HL-60 (cell line): ENCODE results near the gene CD79B.

Experiments
- GABPA ChIP-seq: IDR thresholded peaks from 2 replicates; pipeline ENCODE4 v1.6.1; 2012; ENCODE audit warnings: low read depth
- POLR2AphosphoS5 ChIP-seq: IDR thresholded peaks from 2 replicates; pipeline ENCODE4 v1.6.1; 2012; ENCODE audit warnings: low read depth
- SPI1 ChIP-seq: IDR thresholded peaks from 2 replicates; pipeline ENCODE4 v1.6.1; 2012; ENCODE audit warnings: low read depth, mild to moderate bottlenecking, borderline replicate concordance
- TF ChIP-seq, protein P1 (sequence below): IDR thresholded peaks from one replicate; pipeline ENCODE4 v1.5.1; 2011; ENCODE audit warnings: low read length, control low read depth, inconsistent platforms; ENCODE audit not compliant: insufficient read depth
- TF ChIP-seq, protein P2 (sequence below): IDR thresholded peaks from 2 replicates; pipeline ENCODE4 v1.6.1; 2012; ENCODE audit warnings: low read depth; ENCODE audit not compliant: insufficient replicate concordance

- TF ChIP-seq, protein P1, sequence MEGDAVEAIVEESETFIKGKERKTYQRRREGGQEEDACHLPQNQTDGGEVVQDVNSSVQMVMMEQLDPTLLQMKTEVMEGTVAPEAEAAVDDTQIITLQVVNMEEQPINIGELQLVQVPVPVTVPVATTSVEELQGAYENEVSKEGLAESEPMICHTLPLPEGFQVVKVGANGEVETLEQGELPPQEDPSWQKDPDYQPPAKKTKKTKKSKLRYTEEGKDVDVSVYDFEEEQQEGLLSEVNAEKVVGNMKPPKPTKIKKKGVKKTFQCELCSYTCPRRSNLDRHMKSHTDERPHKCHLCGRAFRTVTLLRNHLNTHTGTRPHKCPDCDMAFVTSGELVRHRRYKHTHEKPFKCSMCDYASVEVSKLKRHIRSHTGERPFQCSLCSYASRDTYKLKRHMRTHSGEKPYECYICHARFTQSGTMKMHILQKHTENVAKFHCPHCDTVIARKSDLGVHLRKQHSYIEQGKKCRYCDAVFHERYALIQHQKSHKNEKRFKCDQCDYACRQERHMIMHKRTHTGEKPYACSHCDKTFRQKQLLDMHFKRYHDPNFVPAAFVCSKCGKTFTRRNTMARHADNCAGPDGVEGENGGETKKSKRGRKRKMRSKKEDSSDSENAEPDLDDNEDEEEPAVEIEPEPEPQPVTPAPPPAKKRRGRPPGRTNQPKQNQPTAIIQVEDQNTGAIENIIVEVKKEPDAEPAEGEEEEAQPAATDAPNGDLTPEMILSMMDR: no peak
- TF ChIP-seq POLR2AphosphoS5: no peak
- TF ChIP-seq, protein P2, sequence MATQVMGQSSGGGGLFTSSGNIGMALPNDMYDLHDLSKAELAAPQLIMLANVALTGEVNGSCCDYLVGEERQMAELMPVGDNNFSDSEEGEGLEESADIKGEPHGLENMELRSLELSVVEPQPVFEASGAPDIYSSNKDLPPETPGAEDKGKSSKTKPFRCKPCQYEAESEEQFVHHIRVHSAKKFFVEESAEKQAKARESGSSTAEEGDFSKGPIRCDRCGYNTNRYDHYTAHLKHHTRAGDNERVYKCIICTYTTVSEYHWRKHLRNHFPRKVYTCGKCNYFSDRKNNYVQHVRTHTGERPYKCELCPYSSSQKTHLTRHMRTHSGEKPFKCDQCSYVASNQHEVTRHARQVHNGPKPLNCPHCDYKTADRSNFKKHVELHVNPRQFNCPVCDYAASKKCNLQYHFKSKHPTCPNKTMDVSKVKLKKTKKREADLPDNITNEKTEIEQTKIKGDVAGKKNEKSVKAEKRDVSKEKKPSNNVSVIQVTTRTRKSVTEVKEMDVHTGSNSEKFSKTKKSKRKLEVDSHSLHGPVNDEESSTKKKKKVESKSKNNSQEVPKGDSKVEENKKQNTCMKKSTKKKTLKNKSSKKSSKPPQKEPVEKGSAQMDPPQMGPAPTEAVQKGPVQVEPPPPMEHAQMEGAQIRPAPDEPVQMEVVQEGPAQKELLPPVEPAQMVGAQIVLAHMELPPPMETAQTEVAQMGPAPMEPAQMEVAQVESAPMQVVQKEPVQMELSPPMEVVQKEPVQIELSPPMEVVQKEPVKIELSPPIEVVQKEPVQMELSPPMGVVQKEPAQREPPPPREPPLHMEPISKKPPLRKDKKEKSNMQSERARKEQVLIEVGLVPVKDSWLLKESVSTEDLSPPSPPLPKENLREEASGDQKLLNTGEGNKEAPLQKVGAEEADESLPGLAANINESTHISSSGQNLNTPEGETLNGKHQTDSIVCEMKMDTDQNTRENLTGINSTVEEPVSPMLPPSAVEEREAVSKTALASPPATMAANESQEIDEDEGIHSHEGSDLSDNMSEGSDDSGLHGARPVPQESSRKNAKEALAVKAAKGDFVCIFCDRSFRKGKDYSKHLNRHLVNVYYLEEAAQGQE: no peak
- no peak for TF ChIP-seq GABPA
- no peak for TF ChIP-seq SPI1
These were observed 14.5 kb downstream of the CD79B start for GRCh38 chr17:63917646-63918045.
